Gastroesophageal sphincter (tissue), 4 donors: Measurements from ENCODE around the gene WDR33. TPM values are rescaled to one million over a fixed set of nuclear protein-coding genes. Genes with fewer than 3 reads are reported as not detected.
"Not testable (repeated sequence)": the region's sequence is repeated elsewhere in the genome, so short reads cannot be mapped to it uniquely, and the experiment has no call there.

Source experiments
- ATAC-seq: fragments of 150-250 bp; one replicate; pipeline ENCODE4 v1.9.1; 2016; ENCODE audit warnings: mild to moderate bottlenecking, moderate library complexity
- H3K27ac ChIP-seq, 4 donors: fragments of 200-600 bp; sonication (generic) in 3 of 4; 1 replicate in 3 of 4; 2 replicates in 1 of 4; pipeline ENCODE4 v1.5.1; 2016 to 2019
- H3K27me3 ChIP-seq: fragments of 200-600 bp; sonication (generic); one replicate; pipeline ENCODE4 v1.5.1; 2019
- H3K36me3 ChIP-seq, 2 donors: fragments of 200-600 bp; sonication (generic); one replicate each; pipeline ENCODE4 v1.5.1; 2019; ENCODE audit warnings: control low read depth in 1 of 2
- H3K4me1 ChIP-seq, 3 donors: fragments of 200-600 bp; sonication (generic); 1 replicate in 2 of 3; 2 replicates in 1 of 3; pipeline ENCODE4 v1.5.1; 2016 to 2019; ENCODE audit warnings: control low read depth in 2 of 3
- H3K4me3 ChIP-seq, 2 donors: fragments of 200-600 bp; sonication (generic); one replicate each; pipeline ENCODE4 v1.5.1; 2019; ENCODE audit warnings: mild to moderate bottlenecking in 1 of 2, moderate library complexity in 1 of 2
- H3K9me3 ChIP-seq, 3 donors: fragments of 200-600 bp; sonication (generic); one replicate each; pipeline ENCODE4 v1.5.1; 2017 to 2019; ENCODE audit warnings: control low read depth in 2 of 3
- EP300 ChIP-seq: sonication (generic); formaldehyde crosslinking; IDR thresholded peaks from one replicate; pipeline ENCODE4 v1.6.1; 2017; ENCODE audit warnings: antibody characterized with exemption, mild to moderate bottlenecking
- POLR2A ChIP-seq, 2 donors: fragments of 450-650 bp; IDR thresholded peaks; one replicate each; pipeline ENCODE4 v1.6.1; 2017; ENCODE audit warnings: antibody characterized with exemption in 2 of 2, mild to moderate bottlenecking in 2 of 2, moderate library complexity in 1 of 2
- POLR2AphosphoS5 ChIP-seq: sonication (generic); formaldehyde crosslinking; IDR thresholded peaks from one replicate; pipeline ENCODE4 v1.6.1; 2017; ENCODE audit warnings: antibody characterized with exemption
- WGBS, 2 donors: methylation state at CpG; one replicate each; pipeline ENCODE4 v1.1.5; 2018; ENCODE audit warnings: low coverage in 1 of 2; 5-methylcytosine and 5-hydroxymethylcytosine counted together
- total RNA-seq, 4 donors: library from RNA; depleted of rRNA; stranded (reverse); fragments of >200 nt; gene quantifications; one replicate each; pipeline ENCODE4 v1.1.0, GENCODE V29; 2016
- TF ChIP-seq, protein P1 (sequence below), 4 experiments: fragments of 200-600 bp in 2 of 4; fragments of 450-650 bp in 2 of 4; sonication (generic) in 1 of 4; IDR thresholded peaks; one replicate each; pipeline ENCODE4 v1.5.1; 2017 to 2019; ENCODE audit warnings: antibody characterized with exemption in 4 of 4, mild to moderate bottlenecking in 2 of 4, moderate library complexity in 2 of 4

The WDR33 gene
- total RNA-seq, 4 donors from 2014 or later, result 34.9 to 64.6 (median 43.2) TPM

DNA sequence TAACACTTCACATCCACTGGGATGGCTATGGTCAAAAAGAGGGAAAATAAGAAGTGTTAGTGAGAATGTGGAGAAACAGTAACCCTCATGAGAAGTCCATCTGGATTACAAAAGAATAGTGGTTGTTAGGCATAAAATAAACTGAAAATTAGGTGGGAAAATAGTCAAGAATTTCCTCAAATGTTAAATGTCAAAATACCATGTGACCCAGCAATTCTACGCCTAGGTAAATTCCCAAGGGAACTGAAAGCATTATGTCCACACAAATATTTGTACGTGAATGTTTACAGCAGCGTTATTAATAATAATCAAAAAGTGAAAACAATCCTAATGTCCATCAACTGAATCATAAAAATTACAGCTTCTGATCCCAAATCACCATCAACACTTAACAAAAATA, 11.0 kb downstream of the WDR33 start:
- H3K4me3 ChIP-seq, result no peak overlapping the region
- H3K9me3 ChIP-seq, result no peaks in the 10 kb centered on the region
- no peaks in the 10 kb centered on the region for H3K27me3 ChIP-seq
- H3K36me3 ChIP-seq, result peaks cover 0 to 4% of the 10 kb centered on the region in 2 donors
- no peak overlapping the region for H3K27ac ChIP-seq
- peaks cover 0 to 93% (median 0%) of the 10 kb centered on the region in 3 donors for H3K4me1 ChIP-seq
- ATAC-seq, result no peak
- 70 to 87% methylated on average over 3 of the region's 3 CpGs for WGBS, 2 donors
- TF ChIP-seq EP300 (no peak), POLR2AphosphoS5 (no peak), POLR2A (IDR thresholded peaks at IDR 0.05) (no peak)
- TF ChIP-seq, protein P1, sequence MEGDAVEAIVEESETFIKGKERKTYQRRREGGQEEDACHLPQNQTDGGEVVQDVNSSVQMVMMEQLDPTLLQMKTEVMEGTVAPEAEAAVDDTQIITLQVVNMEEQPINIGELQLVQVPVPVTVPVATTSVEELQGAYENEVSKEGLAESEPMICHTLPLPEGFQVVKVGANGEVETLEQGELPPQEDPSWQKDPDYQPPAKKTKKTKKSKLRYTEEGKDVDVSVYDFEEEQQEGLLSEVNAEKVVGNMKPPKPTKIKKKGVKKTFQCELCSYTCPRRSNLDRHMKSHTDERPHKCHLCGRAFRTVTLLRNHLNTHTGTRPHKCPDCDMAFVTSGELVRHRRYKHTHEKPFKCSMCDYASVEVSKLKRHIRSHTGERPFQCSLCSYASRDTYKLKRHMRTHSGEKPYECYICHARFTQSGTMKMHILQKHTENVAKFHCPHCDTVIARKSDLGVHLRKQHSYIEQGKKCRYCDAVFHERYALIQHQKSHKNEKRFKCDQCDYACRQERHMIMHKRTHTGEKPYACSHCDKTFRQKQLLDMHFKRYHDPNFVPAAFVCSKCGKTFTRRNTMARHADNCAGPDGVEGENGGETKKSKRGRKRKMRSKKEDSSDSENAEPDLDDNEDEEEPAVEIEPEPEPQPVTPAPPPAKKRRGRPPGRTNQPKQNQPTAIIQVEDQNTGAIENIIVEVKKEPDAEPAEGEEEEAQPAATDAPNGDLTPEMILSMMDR (IDR thresholded peaks at IDR 0.05), result no peak

DNA sequence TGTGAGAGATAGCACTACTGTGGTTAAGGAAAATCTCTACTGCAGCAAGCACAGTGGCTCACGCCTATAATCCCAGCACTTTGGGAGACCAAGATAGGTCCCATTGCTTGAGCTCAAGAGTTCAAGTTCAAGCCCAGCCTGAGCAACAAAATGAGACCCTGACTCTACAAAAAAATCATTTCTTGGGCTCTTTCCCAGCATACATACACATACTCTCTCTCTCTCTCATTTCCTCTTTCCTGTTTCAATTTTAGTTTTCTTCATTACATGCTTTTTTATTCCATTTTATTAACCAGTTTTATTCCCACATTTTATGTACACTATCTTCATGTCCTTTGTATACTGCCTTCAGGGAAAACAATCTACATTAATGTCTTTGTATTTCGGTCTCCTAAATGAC, 14.6 kb downstream of the WDR33 start:
- WGBS, 2 donors, result 71 to 100% methylated on average over 1 to 2 of the region's 2 CpGs

DNA sequence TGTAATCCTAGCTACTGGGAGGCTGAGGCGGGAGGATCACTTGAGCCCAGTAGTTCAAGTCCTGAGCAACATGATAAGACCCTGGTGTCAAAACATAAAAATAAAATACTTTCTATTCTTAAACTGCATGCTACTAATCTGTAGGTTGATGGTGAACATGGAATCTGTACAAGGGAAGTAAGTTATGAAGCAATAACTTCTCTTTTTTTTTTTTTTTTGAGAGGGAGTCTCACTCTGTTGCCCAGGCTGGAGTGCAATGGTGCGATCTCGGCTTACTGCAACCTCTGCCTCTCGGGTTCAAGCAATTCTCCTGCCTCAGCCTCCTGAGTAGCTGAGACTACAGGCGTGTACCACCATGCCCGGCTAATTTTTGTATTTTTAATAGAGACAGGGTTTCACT, 16.1 kb downstream of the WDR33 start:
- not testable (repeated sequence) for ATAC-seq, H3K27ac ChIP-seq, H3K9me3 ChIP-seq, H3K27me3 ChIP-seq, H3K36me3 ChIP-seq, H3K4me3 ChIP-seq
- H3K4me1 ChIP-seq, result peaks cover 0 to 95% (median 0%) of the 10 kb centered on the region in 3 donors
- WGBS, 2 donors, result 77 to 95% methylated on average over 5 to 6 of the region's 6 CpGs

More for the DNA sequence above, 14.6 kb downstream of the WDR33 start:
- no peaks in the 10 kb centered on the region for H3K27me3 ChIP-seq
- peaks cover 0 to 4% of the 10 kb centered on the region in 2 donors for H3K36me3 ChIP-seq
- no peaks in the 10 kb centered on the region for H3K9me3 ChIP-seq
- no peak overlapping the region for H3K27ac ChIP-seq
- H3K4me3 ChIP-seq, result no peak overlapping the region
- peaks cover 0 to 93% (median 0%) of the 10 kb centered on the region in 3 donors for H3K4me1 ChIP-seq
- TF ChIP-seq POLR2A (IDR thresholded peaks at IDR 0.05), result no peak
- TF ChIP-seq EP300, result no peak
- TF ChIP-seq, protein P1 (IDR thresholded peaks at IDR 0.05), result no peak
- TF ChIP-seq POLR2AphosphoS5, result no peak
- no peak for ATAC-seq

DNA sequence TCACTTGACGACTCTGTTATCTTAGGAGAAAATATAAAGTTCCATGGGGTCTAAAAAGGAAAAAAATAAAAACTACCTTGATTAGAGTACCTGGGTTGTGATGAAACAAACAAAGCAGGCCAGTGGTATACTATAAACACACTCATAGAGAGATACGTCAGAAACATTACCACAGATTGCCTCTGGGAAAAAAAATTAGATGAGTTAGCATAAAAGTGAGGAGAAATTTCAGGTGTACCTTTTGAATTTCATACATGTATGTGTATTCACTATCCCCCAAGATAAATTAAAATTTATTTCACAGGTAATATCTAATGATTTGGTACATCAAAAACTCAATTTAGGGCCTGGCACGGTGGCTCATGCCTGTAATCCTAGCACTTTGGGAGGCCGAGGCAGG, 18.2 kb downstream of the WDR33 start:
- TF ChIP-seq POLR2A (IDR thresholded peaks at IDR 0.05) (no peak), EP300 (no peak), POLR2AphosphoS5 (no peak)
- TF ChIP-seq, protein P1 (IDR thresholded peaks at IDR 0.05), result no peak
- Histone ChIP-seq H3K4me3 (no peak overlapping the region), H3K9me3 (no peaks in the 10 kb centered on the region), H3K27ac (no peak overlapping the region), H3K4me1 (peaks cover 0 to 77% (median 0%) of the 10 kb centered on the region in 3 donors), H3K36me3 (no peaks in the 10 kb centered on the region), H3K27me3 (no peaks in the 10 kb centered on the region)
- ATAC-seq, result no peak
- WGBS, 2 donors, result 87 to 92% methylated on average over 4 of the region's 4 CpGs

DNA sequence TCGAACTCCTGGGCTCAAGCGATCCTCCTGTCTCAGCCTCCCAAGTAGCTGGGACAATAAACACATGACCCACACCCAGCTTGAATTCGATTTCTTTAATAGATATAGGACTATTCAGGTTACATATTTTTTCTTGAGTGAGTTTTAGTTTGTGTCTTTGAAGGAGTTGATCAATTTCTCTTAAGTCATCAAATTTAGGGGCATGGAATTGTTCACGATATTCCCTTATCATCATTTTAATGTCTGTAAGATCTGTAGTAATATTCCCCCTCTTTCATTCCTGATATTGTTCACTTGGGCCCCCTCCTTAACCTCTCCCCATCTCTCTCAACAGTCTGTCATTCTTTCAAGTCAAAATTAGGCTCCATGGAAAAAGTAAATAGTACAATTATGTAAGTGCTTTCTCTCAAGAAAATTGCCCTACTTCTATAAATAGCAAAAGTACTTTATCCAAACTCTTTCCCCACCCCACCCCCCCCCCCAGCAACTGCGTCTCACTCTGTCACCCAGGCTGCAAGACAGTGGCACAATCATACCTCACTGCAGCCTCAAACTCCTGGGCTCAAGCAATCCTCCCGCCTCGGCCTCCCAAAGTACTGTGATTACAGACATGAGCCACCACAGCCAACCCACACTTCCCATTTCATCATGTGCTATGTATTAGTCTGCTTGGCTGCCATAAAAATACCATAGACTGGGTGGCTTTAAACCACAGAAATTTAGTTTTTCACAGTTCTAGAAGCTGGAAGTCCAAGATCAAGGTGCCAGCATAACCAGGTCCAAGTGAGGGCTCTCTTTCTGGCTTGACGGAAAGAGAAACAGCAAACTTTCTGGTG, 20.1 kb downstream of the WDR33 start:
- Histone ChIP-seq H3K9me3 (no peaks in the 10 kb centered on the region), H3K4me3 (no peak overlapping the region), H3K36me3 (no peaks in the 10 kb centered on the region), H3K4me1 (peaks cover 0 to 64% (median under 1%) of the 10 kb centered on the region in 3 donors), H3K27me3 (no peaks in the 10 kb centered on the region), H3K27ac (peak overlapping the region in 1 of 4 donors; percentile 28)
- TF ChIP-seq POLR2AphosphoS5 (no peak), POLR2A (IDR thresholded peaks at IDR 0.05) (no peak), EP300 (no peak)
- TF ChIP-seq, protein P1 (IDR thresholded peaks at IDR 0.05), result no peak
- 91 to 96% methylated on average over 4 to 5 of the region's 8 CpGs for WGBS, 2 donors
- ATAC-seq, result no peak
